GM21515 (cell line): ENCODE results near the gene LTBP2.

Source experiments
- ATAC-seq: cut with Tn5 transposase; IDR thresholded peaks from one replicate; pipeline ENCODE4 v1.9.1; 2021; ENCODE audit not compliant: unreplicated experiment

The LTBP2 gene

GRCh38 chr14:74531006-74531405, 81.0 kb downstream of the LTBP2 start:
- no peak for ATAC-seq

GRCh38 chr14:74528886-74529285, 83.2 kb downstream of the LTBP2 start:
- no peak for ATAC-seq

GRCh38 chr14:74528406-74528805, 83.6 kb downstream of the LTBP2 start:
- no peak for ATAC-seq

GRCh38 chr14:74527736-74528280, 84.2 kb downstream of the LTBP2 start:
- ATAC-seq: no peak

- no peak for ATAC-seq
These were observed 85.0 kb downstream of the LTBP2 start for GRCh38 chr14:74526854-74527585.

- ATAC-seq: no peak
These were observed 86.6 kb downstream of the LTBP2 start for GRCh38 chr14:74525361-74525851.

- ATAC-seq: no peak
These were observed 87.3 kb downstream of the LTBP2 start for GRCh38 chr14:74524812-74525135.

GRCh38 chr14:74524076-74524811, 87.8 kb downstream of the LTBP2 start:
- no peak for ATAC-seq

- no peak for ATAC-seq
These were observed 89.3 kb downstream of the LTBP2 start for GRCh38 chr14:74522740-74523139.

- no peak for ATAC-seq
These were observed 90.3 kb downstream of the LTBP2 start for GRCh38 chr14:74521756-74522155.

GRCh38 chr14:74519316-74520074, 92.5 kb downstream of the LTBP2 start:
- ATAC-seq: no peak

- no peak for ATAC-seq
These were observed 93.8 kb downstream of the LTBP2 start for GRCh38 chr14:74518221-74518620.

GRCh38 chr14:74517731-74518130, 94.3 kb downstream of the LTBP2 start:
- no peak for ATAC-seq

GRCh38 chr14:74516451-74517160, 95.4 kb downstream of the LTBP2 start:
- ATAC-seq: no peak

- no peak for ATAC-seq
These were observed 96.1 kb downstream of the LTBP2 start for GRCh38 chr14:74515891-74516412.

GRCh38 chr14:74514471-74514941, 97.5 kb downstream of the LTBP2 start:
- ATAC-seq: no peak

- ATAC-seq: no peak
These were observed 99.8 kb downstream of the LTBP2 start for GRCh38 chr14:74511966-74512830.

- no peak for ATAC-seq
These were observed 101.1 kb downstream of the LTBP2 start for GRCh38 chr14:74510959-74511409.

GRCh38 chr14:74510223-74510931, 101.7 kb downstream of the LTBP2 start:
- no peak for ATAC-seq
